A673 (cell line): ENCODE data around the gene ACAP1. TPM values are rescaled to one million over a fixed set of nuclear protein-coding genes. Genes with fewer than 3 reads are reported as not detected.

Source experiments
- BruUV-seq: library from RNA; stranded (reverse); fragments of 400-500 nt; replicated peaks from 2 replicates; lab custom pipeline; 2021; lab: Mats Ljungman, UMichigan
- CTCF ChIA-PET: fragments of 300-600 bp; sonication (Branson Sonifier 250); formaldehyde crosslinking; loops from one replicate; lab custom pipeline; 2022; ENCODE audit warnings: antibody characterized with exemption; lab: Charles Lee
- POLR2A ChIA-PET: fragments of 300-600 bp; sonication (Branson Sonifier 250); formaldehyde crosslinking; loops from one replicate; lab custom pipeline; 2022; ENCODE audit warnings: antibody characterized with exemption; ENCODE audit not compliant: low non-redundant PET; lab: Charles Lee
- DNase-seq: peaks from one replicate; pipeline ENCODE4 v3.0.0-alpha.2; 2015; ENCODE audit warnings: low spot score
- H3K27ac ChIP-seq: fragments of 200-600 bp; sonication (generic); 2 replicates; pipeline ENCODE4 v1.5.1; 2016; ENCODE audit warnings: mixed run types, low read depth, mild to moderate bottlenecking, mixed read lengths, antibody characterized with exemption, low read length; ENCODE audit not compliant: poor library complexity, severe bottlenecking
- H3K27me3 ChIP-seq: fragments of 200-600 bp; sonication (generic); replicated peaks from 2 replicates; pipeline ENCODE4 v1.6.1; 2017; ENCODE audit warnings: mixed run types, low read depth, mild to moderate bottlenecking, mixed read lengths, antibody characterized with exemption, low read length; ENCODE audit not compliant: insufficient read depth, poor library complexity
- H3K36me3 ChIP-seq: fragments of 200-600 bp; sonication (generic); 2 replicates; pipeline ENCODE4 v1.6.1; 2016; ENCODE audit warnings: mixed run types, mild to moderate bottlenecking, mixed read lengths, antibody characterized with exemption, low read length; ENCODE audit not compliant: insufficient read depth, poor library complexity, severe bottlenecking
- H3K4me1 ChIP-seq: fragments of 200-600 bp; sonication (generic); 2 replicates; pipeline ENCODE4 v1.6.1; 2017; ENCODE audit warnings: mixed run types, mild to moderate bottlenecking, mixed read lengths, antibody characterized with exemption, low read length; ENCODE audit not compliant: insufficient read depth, poor library complexity, severe bottlenecking
- H3K4me3 ChIP-seq: fragments of 200-600 bp; sonication (generic); 2 replicates; pipeline ENCODE4 v1.5.1; 2016; ENCODE audit warnings: low read depth, mixed run types, mild to moderate bottlenecking, mixed read lengths, low read length; ENCODE audit not compliant: poor library complexity, severe bottlenecking
- H3K9me3 ChIP-seq: fragments of 200-600 bp; sonication (generic); 2 replicates; pipeline ENCODE4 v1.6.1; 2016; ENCODE audit warnings: mixed run types, low read depth, mild to moderate bottlenecking, mixed read lengths, antibody characterized with exemption, low read length; ENCODE audit not compliant: poor library complexity, severe bottlenecking
- EZH2 ChIP-seq: fragments of 200-600 bp; sonication (generic); IDR thresholded peaks from 2 replicates; pipeline ENCODE4 v1.6.1; 2017; ENCODE audit warnings: borderline replicate concordance, low read depth, mild to moderate bottlenecking, mixed read lengths, antibody characterized with exemption, low read length; ENCODE audit not compliant: poor library complexity, severe bottlenecking
- intact Hi-C: fragments of 100-400 bp; cut with micrococcal nuclease; formaldehyde crosslinking; loops from one replicate; pipeline ENCODE4 v1.10.0; 2022; ENCODE audit not compliant: unreplicated experiment
- total RNA-seq: library from RNA; stranded (reverse); gene quantifications from 2 replicates; pipeline ENCODE4 v1.2.3, GENCODE V29; 2021
- TF ChIP-seq, protein P1 (sequence below): fragments of 300-800, 200-600 bp; sonication (generic); conservative IDR thresholded peaks from 2 replicates; pipeline ENCODE4 v1.5.1; 2017; ENCODE audit warnings: low read depth, mild to moderate bottlenecking, antibody characterized with exemption, low read length, moderate library complexity, mixed read lengths

ACAP1 gene
- total RNA-seq, 1 experiment from 2014 or later, result 1.1 TPM

DNA sequence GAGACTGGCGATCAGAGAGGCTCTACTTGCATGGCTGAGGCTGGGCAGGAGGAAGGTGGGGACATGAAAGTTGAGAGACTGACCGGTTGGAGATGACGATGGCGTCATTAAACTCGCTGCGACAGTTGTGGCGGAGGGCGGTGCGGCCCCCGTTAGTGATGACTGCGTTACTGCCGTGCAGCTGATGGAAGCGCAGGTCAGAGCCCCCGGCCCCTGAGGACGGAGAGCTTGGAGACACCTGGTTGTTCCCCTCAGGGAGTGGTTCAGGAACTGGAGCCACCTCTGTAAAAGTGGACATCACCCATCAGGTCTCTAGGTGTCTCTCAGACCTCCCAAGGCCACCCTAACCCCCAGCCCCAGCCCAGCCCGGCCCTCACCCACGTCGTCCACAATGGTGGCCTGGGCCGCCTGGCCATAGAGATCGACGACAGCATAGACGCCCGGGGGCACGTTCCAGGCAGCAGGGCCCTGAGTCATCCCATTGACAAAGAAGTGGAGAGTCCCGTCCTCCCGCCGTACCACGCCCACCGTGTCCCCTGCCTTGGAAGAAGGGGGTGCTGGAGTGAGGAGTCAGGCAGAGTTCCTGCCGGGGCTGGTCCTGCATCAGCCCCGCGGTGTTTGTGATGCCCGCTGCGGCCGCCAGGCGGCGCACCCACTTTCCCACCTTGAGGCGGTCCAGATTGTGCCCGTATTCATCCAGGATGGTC lies 12.4 kb upstream of the ACAP1 start:
- BruUV-seq, result no TSS peak

DNA sequence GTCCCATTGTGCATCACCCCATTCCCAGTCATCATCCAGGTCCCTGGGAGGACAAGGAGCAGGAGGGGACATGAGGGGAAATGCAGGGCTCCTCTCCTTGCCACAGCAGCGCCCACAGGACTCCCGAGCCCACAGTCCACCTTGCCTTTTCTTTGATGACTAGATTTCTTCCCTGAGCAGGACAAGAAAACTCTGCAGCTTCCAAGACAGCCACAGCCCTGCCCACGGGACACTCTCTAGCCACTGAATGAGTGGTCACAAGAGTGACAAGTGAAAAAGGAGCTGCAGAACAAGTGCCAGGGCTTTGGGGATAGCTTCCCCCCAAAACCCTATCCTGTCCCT lies 11.9 kb upstream of the ACAP1 start:
- ChIA-PET POLR2A (no interaction called here), CTCF (no interaction called here)
- no TSS peak for BruUV-seq
- Histone ChIP-seq H3K36me3 (peaks cover 52% of the 10 kb centered on the region), H3K27ac (no peak overlapping the region), H3K9me3 (no peaks in the 10 kb centered on the region), H3K4me3 (no peak overlapping the region), H3K4me1 (peaks cover 13% of the 10 kb centered on the region), H3K27me3 (no peaks in the 10 kb centered on the region)
- no peak for DNase-seq
- TF ChIP-seq, protein P1, sequence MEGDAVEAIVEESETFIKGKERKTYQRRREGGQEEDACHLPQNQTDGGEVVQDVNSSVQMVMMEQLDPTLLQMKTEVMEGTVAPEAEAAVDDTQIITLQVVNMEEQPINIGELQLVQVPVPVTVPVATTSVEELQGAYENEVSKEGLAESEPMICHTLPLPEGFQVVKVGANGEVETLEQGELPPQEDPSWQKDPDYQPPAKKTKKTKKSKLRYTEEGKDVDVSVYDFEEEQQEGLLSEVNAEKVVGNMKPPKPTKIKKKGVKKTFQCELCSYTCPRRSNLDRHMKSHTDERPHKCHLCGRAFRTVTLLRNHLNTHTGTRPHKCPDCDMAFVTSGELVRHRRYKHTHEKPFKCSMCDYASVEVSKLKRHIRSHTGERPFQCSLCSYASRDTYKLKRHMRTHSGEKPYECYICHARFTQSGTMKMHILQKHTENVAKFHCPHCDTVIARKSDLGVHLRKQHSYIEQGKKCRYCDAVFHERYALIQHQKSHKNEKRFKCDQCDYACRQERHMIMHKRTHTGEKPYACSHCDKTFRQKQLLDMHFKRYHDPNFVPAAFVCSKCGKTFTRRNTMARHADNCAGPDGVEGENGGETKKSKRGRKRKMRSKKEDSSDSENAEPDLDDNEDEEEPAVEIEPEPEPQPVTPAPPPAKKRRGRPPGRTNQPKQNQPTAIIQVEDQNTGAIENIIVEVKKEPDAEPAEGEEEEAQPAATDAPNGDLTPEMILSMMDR, result no peak
- no peak for TF ChIP-seq EZH2
- intact Hi-C loops, result no loop called here

More for the DNA sequence above, 12.4 kb upstream of the ACAP1 start:
- Histone ChIP-seq H3K9me3 (no peaks in the 10 kb centered on the region), H3K36me3 (peaks cover 55% of the 10 kb centered on the region), H3K4me3 (no peak overlapping the region), H3K27me3 (no peaks in the 10 kb centered on the region), H3K27ac (no peak overlapping the region), H3K4me1 (peaks cover 13% of the 10 kb centered on the region)
- intact Hi-C loops, result no loop called here
- ChIA-PET CTCF (no interaction called here), POLR2A (no interaction called here)
- TF ChIP-seq, protein P1, result peak; percentile 95
- no peak for TF ChIP-seq EZH2
- peak; percentile 62 for DNase-seq

DNA sequence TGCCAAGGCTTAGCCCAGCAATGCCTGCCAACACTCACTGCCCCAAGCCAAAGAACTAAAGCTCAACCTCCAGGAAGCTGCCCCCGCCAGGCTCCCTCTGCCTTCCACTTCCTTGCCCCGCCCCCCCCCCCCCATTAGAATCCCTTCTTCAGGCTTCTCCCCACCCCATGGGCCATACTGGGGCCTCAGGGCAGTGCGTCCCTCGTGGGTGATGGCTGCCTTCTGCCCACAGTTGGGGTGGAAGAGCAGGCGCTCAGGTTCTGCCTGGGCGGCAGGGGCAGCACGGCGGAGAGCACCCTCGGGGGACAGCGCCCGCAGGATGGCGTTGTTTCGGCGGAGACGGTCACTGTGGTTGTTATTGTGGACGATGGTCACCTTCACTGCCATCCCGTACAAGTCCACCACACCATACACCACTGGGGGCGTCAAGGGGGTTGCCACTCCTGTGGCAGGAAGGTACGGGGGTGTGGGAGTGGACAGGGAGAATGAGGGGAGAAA lies 11.2 kb upstream of the ACAP1 start:
- BruUV-seq, result no TSS peak
- ChIA-PET POLR2A (no interaction called here), CTCF (no interaction called here)
- H3K27me3 ChIP-seq, result no peaks in the 10 kb centered on the region
- TF ChIP-seq EZH2, result no peak
- TF ChIP-seq, protein P1, result no peak
- peaks cover 52% of the 10 kb centered on the region for H3K36me3 ChIP-seq
- H3K9me3 ChIP-seq, result no peaks in the 10 kb centered on the region
- intact Hi-C loops, result no loop called here
- no peak overlapping the region for H3K4me3 ChIP-seq
- peaks cover 13% of the 10 kb centered on the region for H3K4me1 ChIP-seq
- no peak overlapping the region for H3K27ac ChIP-seq
- DNase-seq, result no peak
